Tibial nerve (tissue), 4 donors: ENCODE data around the gene AFF3. TPM values are rescaled to one million over a fixed set of nuclear protein-coding genes. Genes with fewer than 3 reads are reported as not detected.
"Not testable (repeated sequence)": the region's sequence is repeated elsewhere in the genome, so short reads cannot be mapped to it uniquely, and the experiment has no call there.

Experiments used
- DNase-seq, 2 donors: peaks; one replicate each; pipeline ENCODE4 v3.0.0-alpha.2; 2019; ENCODE audit warnings: low spot score in 2 of 2
- H3K27ac ChIP-seq, 4 donors: fragments of 200-600 bp; sonication (generic) in 3 of 4; one replicate each; pipeline ENCODE4 v1.5.1; 2017 to 2019; ENCODE audit warnings: mild to moderate bottlenecking in 1 of 4
- H3K27me3 ChIP-seq, 2 donors: fragments of 200-600 bp; sonication (generic) in 1 of 2; one replicate each; pipeline versions ENCODE4 v1.5.1 to v1.6.0; 2017 to 2019
- H3K36me3 ChIP-seq, 3 donors: fragments of 200-600 bp; sonication (generic); one replicate each; pipeline ENCODE4 v1.5.1; 2018 to 2019
- H3K4me1 ChIP-seq, 4 donors: fragments of 200-600 bp; sonication (generic) in 3 of 4; one replicate each; pipeline ENCODE4 v1.5.1; 2017 to 2019
- H3K4me3 ChIP-seq, 4 donors: fragments of 200-600 bp; sonication (generic) in 3 of 4; one replicate each; pipeline ENCODE4 v1.5.1; 2017 to 2019; ENCODE audit warnings: mild to moderate bottlenecking in 1 of 4, moderate library complexity in 1 of 4
- H3K9me3 ChIP-seq, 4 donors: fragments of 200-600 bp; sonication (generic) in 3 of 4; one replicate each; pipeline ENCODE4 v1.5.1; 2017 to 2019
- EP300 ChIP-seq, 2 donors: sonication (generic); formaldehyde crosslinking; IDR thresholded peaks; one replicate each; pipeline ENCODE4 v1.6.1; 2017; ENCODE audit warnings: antibody characterized with exemption in 2 of 2, mild to moderate bottlenecking in 1 of 2
- POLR2A ChIP-seq, 2 donors: fragments of 450-650 bp; IDR thresholded peaks; one replicate each; pipeline ENCODE4 v1.6.1; 2017; ENCODE audit warnings: antibody characterized with exemption in 2 of 2, mild to moderate bottlenecking in 2 of 2, moderate library complexity in 2 of 2
- WGBS, 2 donors: methylation state at CpG; one replicate each; pipeline ENCODE4 v1.1.5; 2018; 5-methylcytosine and 5-hydroxymethylcytosine counted together
- total RNA-seq, 4 donors: library from RNA; depleted of rRNA; stranded (reverse); fragments of >200 nt; gene quantifications; one replicate each; pipeline ENCODE4 v1.1.0, GENCODE V29; 2016
- TF ChIP-seq, protein P1 (sequence below), 5 experiments: fragments of 200-600 bp in 3 of 5; fragments of 450-650 bp in 2 of 5; sonication (generic) in 3 of 5; IDR thresholded peaks; one replicate each; pipeline ENCODE4 v1.5.1; 2016 to 2019; ENCODE audit warnings: antibody characterized with exemption in 5 of 5, mild to moderate bottlenecking in 3 of 5, moderate library complexity in 2 of 5

AFF3 gene
- total RNA-seq, 4 donors from 2014 or later, result 7.2 to 36.0 (median 21.4) TPM

DNA sequence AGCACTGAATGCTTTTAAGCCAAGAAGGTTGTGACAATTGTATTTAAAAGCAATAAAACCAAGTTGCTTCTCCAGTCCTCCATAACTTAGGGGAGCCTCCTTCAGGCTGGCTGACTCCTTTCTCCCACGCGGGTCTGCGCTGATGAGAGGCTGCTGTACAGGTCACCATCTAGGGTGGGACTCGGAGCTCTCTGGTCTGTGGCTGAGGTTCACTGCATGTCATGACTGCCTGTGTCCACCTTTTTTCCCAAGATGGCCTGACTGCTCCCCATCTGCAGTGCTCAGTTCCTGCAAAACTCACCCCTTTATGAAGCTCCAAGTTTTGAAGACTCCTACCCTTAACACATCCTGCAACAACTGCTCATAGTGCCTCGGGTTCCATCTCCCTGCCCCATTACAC is 194.4 kb downstream of the AFF3 start:
- Histone ChIP-seq H3K4me3 (no peak overlapping the region), H3K9me3 (no peaks in the 10 kb centered on the region), H3K27me3 (no peaks in the 10 kb centered on the region), H3K27ac (no peak overlapping the region), H3K4me1 (no peaks in the 10 kb centered on the region), H3K36me3 (no peaks in the 10 kb centered on the region)
- TF ChIP-seq, protein P1, sequence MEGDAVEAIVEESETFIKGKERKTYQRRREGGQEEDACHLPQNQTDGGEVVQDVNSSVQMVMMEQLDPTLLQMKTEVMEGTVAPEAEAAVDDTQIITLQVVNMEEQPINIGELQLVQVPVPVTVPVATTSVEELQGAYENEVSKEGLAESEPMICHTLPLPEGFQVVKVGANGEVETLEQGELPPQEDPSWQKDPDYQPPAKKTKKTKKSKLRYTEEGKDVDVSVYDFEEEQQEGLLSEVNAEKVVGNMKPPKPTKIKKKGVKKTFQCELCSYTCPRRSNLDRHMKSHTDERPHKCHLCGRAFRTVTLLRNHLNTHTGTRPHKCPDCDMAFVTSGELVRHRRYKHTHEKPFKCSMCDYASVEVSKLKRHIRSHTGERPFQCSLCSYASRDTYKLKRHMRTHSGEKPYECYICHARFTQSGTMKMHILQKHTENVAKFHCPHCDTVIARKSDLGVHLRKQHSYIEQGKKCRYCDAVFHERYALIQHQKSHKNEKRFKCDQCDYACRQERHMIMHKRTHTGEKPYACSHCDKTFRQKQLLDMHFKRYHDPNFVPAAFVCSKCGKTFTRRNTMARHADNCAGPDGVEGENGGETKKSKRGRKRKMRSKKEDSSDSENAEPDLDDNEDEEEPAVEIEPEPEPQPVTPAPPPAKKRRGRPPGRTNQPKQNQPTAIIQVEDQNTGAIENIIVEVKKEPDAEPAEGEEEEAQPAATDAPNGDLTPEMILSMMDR (IDR thresholded peaks at IDR 0.05), result no peak
- TF ChIP-seq EP300 (IDR thresholded peaks at IDR 0.05), result no peak
- no peak for TF ChIP-seq POLR2A (IDR thresholded peaks at IDR 0.05)
- no peak for DNase-seq
- 83 to 94% methylated on average over 5 of the region's 5 CpGs for whole genome bisulfite sequencing, 2 donors

DNA sequence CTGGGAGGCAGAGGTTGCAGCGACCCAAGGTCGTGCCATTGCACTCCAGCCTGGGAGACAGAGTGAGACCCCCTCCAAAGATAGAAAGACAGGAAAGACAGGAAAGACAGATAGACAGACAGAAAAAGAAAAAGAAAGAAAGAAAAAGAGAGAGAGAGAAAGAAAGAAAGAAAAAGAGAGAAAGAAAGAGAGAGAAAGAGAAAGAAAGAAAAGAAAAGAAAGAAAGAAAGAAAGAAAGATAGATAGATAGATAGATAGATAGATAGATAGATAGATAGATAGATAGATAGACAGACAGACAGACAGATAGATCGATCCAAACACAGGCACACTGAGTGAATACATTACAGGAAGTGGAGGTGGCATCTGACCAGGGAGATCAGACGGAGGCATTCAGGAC is 195.0 kb downstream of the AFF3 start:
- WGBS, 2 donors, result 91 to 92% methylated on average over 4 of the region's 4 CpGs
- H3K27me3 ChIP-seq, H3K36me3 ChIP-seq, H3K27ac ChIP-seq, H3K9me3 ChIP-seq, DNase-seq, H3K4me3 ChIP-seq, H3K4me1 ChIP-seq: not testable (repeated sequence)

DNA sequence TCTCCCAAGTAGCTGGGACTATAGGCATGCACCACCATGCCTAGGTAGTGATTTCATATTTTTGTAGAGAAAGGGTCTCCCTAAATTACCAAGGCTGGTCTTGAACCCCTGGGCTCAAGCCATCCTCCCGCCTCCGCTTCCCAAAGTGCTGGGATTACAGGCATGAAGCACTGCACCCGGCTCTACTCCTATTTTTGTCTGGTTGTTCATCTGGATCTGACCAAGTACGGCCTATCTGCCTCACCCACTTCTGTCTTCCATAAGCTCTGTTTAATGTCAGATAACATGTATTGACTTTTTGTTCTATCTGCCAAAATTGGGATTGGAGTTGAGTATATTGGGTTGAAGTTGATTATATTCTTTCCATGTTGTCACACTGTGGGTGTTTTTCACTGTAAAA is 198.4 kb downstream of the AFF3 start:
- no peak overlapping the region for H3K4me3 ChIP-seq
- no peak overlapping the region for H3K27ac ChIP-seq
- WGBS, 2 donors, result 95 to 97% methylated on average over 4 of the region's 4 CpGs
- peaks cover 0 to 6% (median 0%) of the 10 kb centered on the region in 4 donors for H3K9me3 ChIP-seq
- no peaks in the 10 kb centered on the region for H3K27me3 ChIP-seq
- no peaks in the 10 kb centered on the region for H3K36me3 ChIP-seq
- H3K4me1 ChIP-seq, result peaks cover 0 to 10% (median 0%) of the 10 kb centered on the region in 4 donors
- TF ChIP-seq EP300 (IDR thresholded peaks at IDR 0.05) (no peak), POLR2A (IDR thresholded peaks at IDR 0.05) (no peak)
- TF ChIP-seq, protein P1 (IDR thresholded peaks at IDR 0.05), result no peak
- no peak for DNase-seq

DNA sequence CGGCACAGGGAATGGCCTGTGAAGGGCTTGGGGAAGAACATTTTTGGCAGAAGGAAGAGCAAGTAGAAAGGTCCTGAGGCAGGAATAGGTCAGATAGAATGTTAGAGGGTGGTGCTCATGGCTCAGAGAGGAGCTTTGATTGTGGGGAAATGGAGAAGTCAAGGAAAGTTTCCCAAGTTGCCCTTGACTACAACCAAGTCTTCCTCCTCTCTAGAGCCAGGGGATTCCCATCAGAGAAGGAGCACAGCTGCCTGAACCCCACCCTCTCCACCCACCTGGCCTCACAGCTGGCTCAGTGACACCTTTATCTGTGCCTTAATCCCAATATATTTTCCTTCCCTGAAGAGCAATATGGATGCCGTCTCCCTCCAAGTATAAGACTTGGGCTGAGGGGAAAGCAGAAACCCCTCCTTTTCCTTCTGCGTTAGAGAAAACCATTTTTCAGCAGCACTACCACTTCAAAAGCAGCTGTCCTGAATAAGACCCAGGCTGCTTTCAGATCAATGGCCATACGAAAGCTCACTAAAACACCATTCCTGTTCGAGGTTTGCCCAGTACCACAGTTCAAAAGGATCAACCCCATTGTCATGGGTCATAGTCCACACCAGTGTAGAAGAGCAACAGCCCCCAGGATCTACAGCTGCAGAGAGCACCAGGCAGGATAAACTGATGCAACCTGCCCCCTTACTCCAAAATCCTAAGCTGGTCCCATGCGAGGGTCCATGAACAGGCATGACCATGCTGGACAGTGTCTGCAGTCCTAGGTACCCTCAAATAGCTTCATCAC is 199.6 kb downstream of the AFF3 start:
- Histone ChIP-seq H3K4me3 (no peak overlapping the region), H3K36me3 (no peaks in the 10 kb centered on the region), H3K27ac (no peak overlapping the region), H3K9me3 (peaks cover 0 to 6% (median 0%) of the 10 kb centered on the region in 4 donors), H3K27me3 (no peaks in the 10 kb centered on the region), H3K4me1 (peaks cover 0 to 10% (median 0%) of the 10 kb centered on the region in 4 donors)
- 96 to 97% methylated on average over 6 of the region's 6 CpGs for WGBS, 2 donors
- TF ChIP-seq EP300 (IDR thresholded peaks at IDR 0.05) (no peak), POLR2A (IDR thresholded peaks at IDR 0.05) (no peak)
- TF ChIP-seq, protein P1 (IDR thresholded peaks at IDR 0.05), result no peak
- DNase-seq, result no peak

DNA sequence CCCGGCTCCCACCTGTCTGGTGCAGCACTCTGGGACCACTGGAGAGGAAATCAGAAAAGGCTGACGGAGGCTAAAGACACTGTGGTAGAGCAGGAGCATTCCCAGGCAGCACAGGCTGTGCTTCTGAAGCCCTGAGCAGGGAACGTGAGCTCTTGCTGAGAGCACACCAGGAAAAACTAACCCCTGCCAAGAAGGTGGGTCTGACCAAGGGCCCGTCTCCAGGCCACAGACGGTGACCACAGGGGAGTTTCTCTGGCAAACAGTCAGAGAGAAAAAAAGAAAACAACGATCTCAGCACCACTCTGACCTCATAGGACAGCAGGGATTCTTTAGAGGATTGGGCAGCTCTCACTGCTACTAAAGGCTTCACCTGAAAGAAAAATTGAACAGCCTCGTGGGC is 201.4 kb downstream of the AFF3 start:
- Histone ChIP-seq H3K36me3 (no peaks in the 10 kb centered on the region), H3K9me3 (peaks cover 0 to 6% (median 0%) of the 10 kb centered on the region in 4 donors), H3K27ac (no peak overlapping the region), H3K4me1 (peaks cover 0 to 10% (median 0%) of the 10 kb centered on the region in 4 donors), H3K4me3 (no peak overlapping the region), H3K27me3 (no peaks in the 10 kb centered on the region)
- peak; percentile 20 to 41 for DNase-seq
- TF ChIP-seq EP300 (IDR thresholded peaks at IDR 0.05) (peak in 1 of 2 donors; percentile 22), POLR2A (IDR thresholded peaks at IDR 0.05) (no peak)
- 57 to 64% methylated on average over 7 of the region's 7 CpGs for WGBS, 2 donors

DNA sequence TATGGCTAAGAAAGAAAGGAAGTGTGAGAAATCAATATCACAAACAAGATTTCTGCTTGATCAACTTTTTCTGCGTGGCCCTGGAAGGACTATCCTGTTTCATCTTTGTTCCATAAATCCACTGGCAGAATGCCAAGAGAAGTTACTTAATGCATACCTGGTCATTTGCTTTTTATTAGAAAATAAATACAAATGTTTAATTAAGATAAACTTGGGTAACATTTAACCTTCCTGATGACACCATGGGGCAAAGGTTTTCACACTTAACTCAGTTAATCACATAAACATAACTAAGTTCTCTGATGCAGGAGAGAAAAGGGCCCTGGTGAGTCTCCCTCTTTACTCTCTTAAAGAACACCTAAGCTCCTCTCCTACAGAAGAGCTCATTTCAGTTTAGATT is 203.3 kb downstream of the AFF3 start:
- no peak overlapping the region for H3K27ac ChIP-seq
- TF ChIP-seq EP300 (IDR thresholded peaks at IDR 0.05) (no peak), POLR2A (IDR thresholded peaks at IDR 0.05) (no peak)
- TF ChIP-seq, protein P1 (IDR thresholded peaks at IDR 0.05), result no peak
- 71 to 78% methylated on average over 1 of the region's 1 CpG for WGBS, 2 donors

More for the DNA sequence above, 203.3 kb downstream of the AFF3 start:
- peaks cover 0 to 6% (median 0%) of the 10 kb centered on the region in 4 donors for H3K9me3 ChIP-seq
- H3K36me3 ChIP-seq, result no peaks in the 10 kb centered on the region
- DNase-seq, result no peak
- H3K4me3 ChIP-seq, result no peak overlapping the region
- no peaks in the 10 kb centered on the region for H3K27me3 ChIP-seq
- H3K4me1 ChIP-seq, result peaks cover 0 to 10% (median 0%) of the 10 kb centered on the region in 4 donors
